ENCODE measurements around the gene RCN1.
"Not testable (repeated sequence)": the region's sequence is repeated elsewhere in the genome, so short reads cannot be mapped to it uniquely, and the experiment has no call there.

The RCN1 gene

GRCh38 chr11:32103121-32103719 is 12.3 kb downstream of the RCN1 start:
- DNase-seq (ENCODE audit: low spot score); H3K14ac ChIP-seq (ENCODE audit: low read length); H3K4ac ChIP-seq (ENCODE audit: low read length); H4K8ac ChIP-seq (ENCODE audit: low read depth, low read length); H3K4me2 ChIP-seq (ENCODE audit: insufficient read depth, low read length, poor library complexity, severe bottlenecking); H3K18ac ChIP-seq (ENCODE audit: low read length); H3K4me3 ChIP-seq (ENCODE audit: low read length in 2 of 2); H4K91ac ChIP-seq (ENCODE audit: low read depth, low read length, poor library complexity); H3K9me3 ChIP-seq (replicated peaks in 1 of 2; ENCODE audit: control insufficient read depth in 2 of 2, insufficient read depth in 1 of 2, low read depth in 1 of 2, low read length in 2 of 2); H3K27ac ChIP-seq (replicated peaks; ENCODE audit: low read length); H2BK15ac ChIP-seq (ENCODE audit: low read length); H2BK12ac ChIP-seq (ENCODE audit: low read length); H2AK5ac ChIP-seq (ENCODE audit: low read depth, low read length); H3K4me1 ChIP-seq (ENCODE audit: control insufficient read depth in 2 of 2, insufficient read depth in 1 of 2, low read depth in 1 of 2, low read length in 2 of 2); H3K27me3 ChIP-seq (ENCODE audit: control insufficient read depth in 3 of 3, insufficient read depth in 3 of 3, low read depth in 1 of 3, low read length in 3 of 3); H2BK5ac ChIP-seq (ENCODE audit: low read length); H3K79me1 ChIP-seq (ENCODE audit: low read depth, low read length); H2BK120ac ChIP-seq (ENCODE audit: low read depth, low read length); H2AFZ ChIP-seq (ENCODE audit: low read length); H3K9ac ChIP-seq (ENCODE audit: low read depth, low read length, poor library complexity); H3K23ac ChIP-seq (ENCODE audit: low read depth, low read length, poor library complexity): not testable (repeated sequence)
- H3K36me3 ChIP-seq (replicated peaks in 1 of 2; ENCODE audit: control insufficient read depth in 2 of 2, insufficient read depth in 2 of 2, low read length in 2 of 2) = peaks cover 40 to 82% of the 10 kb centered on the region in 2 donors
- WGBS, 2 donors (ENCODE audit: extremely low coverage in 2 of 2, insufficient read length in 2 of 2, insufficient replicate concordance in 1 of 2) = no CpG with 5 or more reads among the region's 11 CpGs

DNA sequence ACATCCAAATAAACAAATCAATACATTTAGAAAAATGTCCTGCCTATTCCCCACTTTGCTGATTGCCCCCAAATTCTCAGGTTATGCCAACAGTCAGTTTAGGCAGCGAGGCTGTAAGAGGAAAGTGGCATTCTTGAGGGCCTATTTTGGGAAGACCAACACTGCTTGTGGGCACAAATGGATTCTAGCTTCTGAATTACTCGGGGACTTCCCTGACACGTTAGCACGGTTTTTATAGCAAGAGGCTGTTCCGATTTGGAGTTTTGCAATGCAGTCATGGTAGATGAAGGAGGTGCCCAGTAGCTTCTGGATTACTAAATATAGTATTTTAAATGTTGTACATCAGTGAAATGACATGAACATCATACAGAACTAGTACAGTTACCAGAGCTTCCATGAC is 13.1 kb downstream of the RCN1 start:
- no peak for DNase-seq (ENCODE audit: low spot score)
- H3K4me3 ChIP-seq (ENCODE audit: low read length in 2 of 2) = no peak overlapping the region
- H3K4me2 ChIP-seq (ENCODE audit: insufficient read depth, low read length, poor library complexity, severe bottlenecking) = no peak overlapping the region
- no peak overlapping the region for H3K14ac ChIP-seq (ENCODE audit: low read length)
- WGBS, 2 donors (ENCODE audit: extremely low coverage in 2 of 2, insufficient read length in 2 of 2, insufficient replicate concordance in 1 of 2) = no CpG with 5 or more reads among the region's 5 CpGs
- no peak overlapping the region for H3K4ac ChIP-seq (ENCODE audit: low read length)
- H2AK5ac ChIP-seq (ENCODE audit: low read depth, low read length) = no peak overlapping the region
- H2BK120ac ChIP-seq (ENCODE audit: low read depth, low read length) = no peak overlapping the region
- peaks cover 34 to 74% of the 10 kb centered on the region in 2 donors for H3K36me3 ChIP-seq (replicated peaks in 1 of 2; ENCODE audit: control insufficient read depth in 2 of 2, insufficient read depth in 2 of 2, low read length in 2 of 2)
- H3K4me1 ChIP-seq (ENCODE audit: control insufficient read depth in 2 of 2, insufficient read depth in 1 of 2, low read depth in 1 of 2, low read length in 2 of 2) = peaks cover 0 to 2% of the 10 kb centered on the region in 2 donors
- H2AFZ ChIP-seq (ENCODE audit: low read length) = no peak overlapping the region
- H3K18ac ChIP-seq (ENCODE audit: low read length) = no peak overlapping the region
- no peak overlapping the region for H4K8ac ChIP-seq (ENCODE audit: low read depth, low read length)
- peaks cover 5% of the 10 kb centered on the region for H3K79me1 ChIP-seq (ENCODE audit: low read depth, low read length)
- no peak overlapping the region for H2BK12ac ChIP-seq (ENCODE audit: low read length)
- no peak overlapping the region for H4K91ac ChIP-seq (ENCODE audit: low read depth, low read length, poor library complexity)
- no peaks in the 10 kb centered on the region for H3K9me3 ChIP-seq (replicated peaks in 1 of 2; ENCODE audit: control insufficient read depth in 2 of 2, insufficient read depth in 1 of 2, low read depth in 1 of 2, low read length in 2 of 2)
- no peak overlapping the region for H3K27ac ChIP-seq (replicated peaks; ENCODE audit: low read length)
- H3K23ac ChIP-seq (ENCODE audit: low read depth, low read length, poor library complexity) = no peak overlapping the region
- no peaks in the 10 kb centered on the region for H3K27me3 ChIP-seq (ENCODE audit: control insufficient read depth in 3 of 3, insufficient read depth in 3 of 3, low read depth in 1 of 3, low read length in 3 of 3)
- H2BK15ac ChIP-seq (ENCODE audit: low read length) = no peak overlapping the region
- H3K9ac ChIP-seq (ENCODE audit: low read depth, low read length, poor library complexity) = no peak overlapping the region
- H2BK5ac ChIP-seq (ENCODE audit: low read length) = no peak overlapping the region

DNA sequence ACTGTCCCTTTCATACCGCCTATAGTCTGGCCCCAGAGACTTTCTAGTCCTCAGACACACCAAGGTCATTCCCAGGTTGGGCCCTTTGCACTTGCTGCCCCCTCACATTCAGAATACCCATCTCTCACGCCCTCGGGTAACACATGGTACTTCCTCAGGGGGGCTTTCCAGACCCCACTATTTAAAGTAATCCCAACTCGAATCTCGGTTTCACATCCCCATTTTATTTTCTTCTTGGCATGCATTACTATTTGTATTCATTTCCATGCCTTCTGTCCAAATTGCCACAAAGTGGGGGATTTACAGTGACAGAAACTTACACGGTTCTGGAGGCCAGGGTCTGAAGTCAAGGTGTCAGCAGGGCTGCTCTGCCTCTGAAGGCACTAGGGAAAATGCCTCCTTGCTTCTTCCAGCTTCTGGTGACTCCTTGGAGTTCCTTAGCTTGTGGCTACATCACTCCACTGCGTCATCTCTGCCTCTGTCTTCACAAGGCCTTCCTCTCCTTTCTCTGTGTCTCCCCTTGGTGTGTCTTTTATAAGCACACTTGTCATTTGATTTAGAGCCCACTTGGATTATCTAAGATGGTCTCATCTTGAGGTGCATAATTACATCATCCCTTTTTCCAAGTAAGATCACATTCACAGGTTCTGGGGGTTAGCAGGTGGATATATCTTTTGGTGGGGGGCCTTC is 15.1 kb downstream of the RCN1 start:
- Histone ChIP-seq H2AFZ (ENCODE audit: low read length) (no peak overlapping the region), H3K4me1 (ENCODE audit: control insufficient read depth in 2 of 2, insufficient read depth in 1 of 2, low read depth in 1 of 2, low read length in 2 of 2) (peaks cover 0 to 4% of the 10 kb centered on the region in 2 donors), H3K18ac (ENCODE audit: low read length) (no peak overlapping the region), H3K9me3 (replicated peaks in 1 of 2; ENCODE audit: control insufficient read depth in 2 of 2, insufficient read depth in 1 of 2, low read depth in 1 of 2, low read length in 2 of 2) (no peaks in the 10 kb centered on the region), H3K9ac (ENCODE audit: low read depth, low read length, poor library complexity) (no peak overlapping the region), H3K4me2 (ENCODE audit: insufficient read depth, low read length, poor library complexity, severe bottlenecking) (no peak overlapping the region), H2BK15ac (ENCODE audit: low read length) (no peak overlapping the region), H3K14ac (ENCODE audit: low read length) (no peak overlapping the region), H3K79me1 (ENCODE audit: low read depth, low read length) (peaks cover 5% of the 10 kb centered on the region), H2BK5ac (ENCODE audit: low read length) (no peak overlapping the region), H2AK5ac (ENCODE audit: low read depth, low read length) (no peak overlapping the region), H3K23ac (ENCODE audit: low read depth, low read length, poor library complexity) (no peak overlapping the region), H3K27me3 (ENCODE audit: control insufficient read depth in 3 of 3, insufficient read depth in 3 of 3, low read depth in 1 of 3, low read length in 3 of 3) (no peaks in the 10 kb centered on the region), H3K27ac (replicated peaks; ENCODE audit: low read length) (no peak overlapping the region), H2BK12ac (ENCODE audit: low read length) (no peak overlapping the region), H4K8ac (ENCODE audit: low read depth, low read length) (no peak overlapping the region), H4K91ac (ENCODE audit: low read depth, low read length, poor library complexity) (no peak overlapping the region), H3K4ac (ENCODE audit: low read length) (no peak overlapping the region), H3K36me3 (replicated peaks in 1 of 2; ENCODE audit: control insufficient read depth in 2 of 2, insufficient read depth in 2 of 2, low read length in 2 of 2) (peaks cover 22 to 54% of the 10 kb centered on the region in 2 donors), H2BK120ac (ENCODE audit: low read depth, low read length) (no peak overlapping the region), H3K4me3 (ENCODE audit: low read length in 2 of 2) (no peak overlapping the region)
- DNase-seq (ENCODE audit: low spot score) = no peak
- WGBS, 2 donors (ENCODE audit: extremely low coverage in 2 of 2, insufficient read length in 2 of 2, insufficient replicate concordance in 1 of 2) = no CpG with 5 or more reads among the region's 7 CpGs

- Histone ChIP-seq H3K4me2 (ENCODE audit: insufficient read depth, low read length, poor library complexity, severe bottlenecking) (no peak overlapping the region), H4K91ac (ENCODE audit: low read depth, low read length, poor library complexity) (no peak overlapping the region), H3K27ac (replicated peaks; ENCODE audit: low read length) (no peak overlapping the region), H3K36me3 (replicated peaks in 1 of 2; ENCODE audit: control insufficient read depth in 2 of 2, insufficient read depth in 2 of 2, low read length in 2 of 2) (peaks cover 11 to 38% of the 10 kb centered on the region in 2 donors), H3K9ac (ENCODE audit: low read depth, low read length, poor library complexity) (no peak overlapping the region), H3K14ac (ENCODE audit: low read length) (no peak overlapping the region), H3K4me1 (ENCODE audit: control insufficient read depth in 2 of 2, insufficient read depth in 1 of 2, low read depth in 1 of 2, low read length in 2 of 2) (peaks cover 0 to 2% of the 10 kb centered on the region in 2 donors), H2AK5ac (ENCODE audit: low read depth, low read length) (no peak overlapping the region), H2BK5ac (ENCODE audit: low read length) (no peak overlapping the region), H2BK120ac (ENCODE audit: low read depth, low read length) (no peak overlapping the region), H3K18ac (ENCODE audit: low read length) (no peak overlapping the region), H3K79me1 (ENCODE audit: low read depth, low read length) (no peaks in the 10 kb centered on the region), H3K4ac (ENCODE audit: low read length) (no peak overlapping the region), H3K9me3 (replicated peaks in 1 of 2; ENCODE audit: control insufficient read depth in 2 of 2, insufficient read depth in 1 of 2, low read depth in 1 of 2, low read length in 2 of 2) (no peaks in the 10 kb centered on the region), H2BK15ac (ENCODE audit: low read length) (no peak overlapping the region), H2BK12ac (ENCODE audit: low read length) (no peak overlapping the region), H3K4me3 (ENCODE audit: low read length in 2 of 2) (no peak overlapping the region), H3K23ac (ENCODE audit: low read depth, low read length, poor library complexity) (no peak overlapping the region), H2AFZ (ENCODE audit: low read length) (no peak overlapping the region), H3K27me3 (ENCODE audit: control insufficient read depth in 3 of 3, insufficient read depth in 3 of 3, low read depth in 1 of 3, low read length in 3 of 3) (no peaks in the 10 kb centered on the region), H4K8ac (ENCODE audit: low read depth, low read length) (no peak overlapping the region)
- DNase-seq (ENCODE audit: low spot score) = no peak
- no CpG with 5 or more reads among the region's 6 CpGs for WGBS, 2 donors (ENCODE audit: extremely low coverage in 2 of 2, insufficient read length in 2 of 2, insufficient replicate concordance in 1 of 2)
Observed at GRCh38 chr11:32107647-32108046, 16.8 kb downstream of the RCN1 start.

All from neuronal stem cell (in vitro differentiated cells).